HG02852 (cell line): Measurements from ENCODE around the gene QRICH1.

Experiments used
- ATAC-seq: cut with Tn5 transposase; IDR thresholded peaks from one replicate; pipeline ENCODE4 v1.9.1; 2021; ENCODE audit warnings: mild to moderate bottlenecking, moderate library complexity; ENCODE audit not compliant: unreplicated experiment

Gene QRICH1

GRCh38 chr3:49120096-49120437 is 26.2 kb upstream of the QRICH1 start:
- no peak for ATAC-seq

DNA sequence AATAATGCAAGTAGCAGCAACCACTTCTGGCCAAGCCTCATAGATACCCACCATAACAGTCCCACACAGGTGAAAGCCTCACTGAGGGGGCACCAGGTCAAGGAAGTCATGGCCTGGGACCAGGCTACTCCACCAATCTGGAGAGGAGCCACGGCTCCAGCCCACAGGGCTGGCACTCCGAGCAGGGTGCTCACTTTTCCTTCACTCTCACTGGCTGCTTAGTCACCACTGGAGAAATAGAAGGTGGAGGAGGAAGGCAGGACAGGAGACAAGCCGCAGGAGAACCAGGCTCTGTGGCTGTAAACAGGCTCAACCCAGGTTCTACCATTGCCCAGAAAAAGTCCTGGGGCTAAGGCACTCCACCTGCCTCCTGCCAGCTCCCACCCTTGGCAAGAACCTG is 25.6 kb upstream of the QRICH1 start:
- no peak for ATAC-seq

GRCh38 chr3:49119036-49119435 is 25.2 kb upstream of the QRICH1 start:
- no peak for ATAC-seq

- no peak for ATAC-seq
Observed at GRCh38 chr3:49112262-49112661, 18.4 kb upstream of the QRICH1 start.

DNA sequence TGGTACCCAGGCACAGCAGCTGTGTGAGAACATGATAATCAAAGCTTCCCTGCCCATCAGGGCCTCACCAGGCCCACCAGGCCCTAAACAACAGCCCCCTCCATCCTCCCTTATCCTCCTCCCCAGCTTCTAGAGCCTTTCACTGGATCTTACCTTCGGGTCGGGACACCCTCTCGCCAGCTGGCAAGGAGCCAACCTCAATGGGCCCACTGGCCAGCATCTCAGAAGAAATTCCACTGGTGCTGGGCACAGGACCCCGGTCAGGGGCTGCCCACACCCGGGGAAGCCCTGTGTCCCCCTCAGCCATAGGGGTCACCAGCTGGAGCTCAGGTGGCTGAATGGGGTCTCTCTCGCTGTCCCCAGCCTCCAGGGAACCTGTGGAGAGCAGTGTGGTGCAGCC is 17.5 kb upstream of the QRICH1 start:
- no peak for ATAC-seq

DNA sequence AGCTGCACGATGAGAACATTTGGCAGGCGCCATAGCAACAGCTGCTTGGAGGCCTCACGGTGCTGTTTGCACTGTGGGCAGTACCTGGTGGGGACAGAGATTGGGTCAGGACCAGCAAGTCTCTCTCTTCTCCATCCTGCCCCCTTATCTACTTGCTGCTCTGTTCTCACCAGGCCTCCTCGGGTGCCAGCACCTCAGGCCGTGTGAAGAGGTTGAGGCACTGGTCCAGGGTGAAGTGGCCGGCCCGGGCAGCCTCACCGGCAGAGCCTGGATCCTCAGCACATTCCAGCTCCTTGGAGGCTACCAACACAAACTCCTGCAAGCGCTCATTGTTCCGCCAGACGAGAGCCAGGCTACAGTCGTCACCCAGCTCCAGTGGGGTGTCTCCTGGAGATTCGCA is 16.9 kb upstream of the QRICH1 start:
- no peak for ATAC-seq

DNA sequence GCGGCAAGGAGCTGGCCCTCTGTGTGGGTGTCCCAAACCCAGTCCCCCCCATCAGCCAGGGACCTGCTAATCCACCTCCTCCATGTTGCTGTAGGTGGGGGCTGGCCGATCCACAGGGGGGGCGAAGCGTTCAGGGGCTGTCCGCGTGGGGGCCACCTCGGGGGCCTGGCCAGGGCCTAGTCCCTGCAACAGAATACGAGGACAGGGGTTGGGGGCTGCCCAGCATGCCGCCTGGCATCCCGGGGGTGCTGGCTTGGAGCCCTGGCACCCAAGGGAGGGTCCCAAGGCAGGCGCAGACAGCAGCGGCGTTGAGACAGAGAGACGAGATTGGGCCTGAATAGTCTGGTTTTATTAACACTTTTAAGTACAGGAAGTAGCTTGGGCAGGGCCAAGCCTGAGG is 14.5 kb upstream of the QRICH1 start:
- no peak for ATAC-seq

GRCh38 chr3:49104427-49105291 is 10.8 kb upstream of the QRICH1 start, which contains the start of gene QARS1:
Gene QARS1 (minus strand): TSS chr3:49104757. CDS start chr3:49104733, 24 bp downstream.
- ATAC-seq = peak; percentile 88

DNA sequence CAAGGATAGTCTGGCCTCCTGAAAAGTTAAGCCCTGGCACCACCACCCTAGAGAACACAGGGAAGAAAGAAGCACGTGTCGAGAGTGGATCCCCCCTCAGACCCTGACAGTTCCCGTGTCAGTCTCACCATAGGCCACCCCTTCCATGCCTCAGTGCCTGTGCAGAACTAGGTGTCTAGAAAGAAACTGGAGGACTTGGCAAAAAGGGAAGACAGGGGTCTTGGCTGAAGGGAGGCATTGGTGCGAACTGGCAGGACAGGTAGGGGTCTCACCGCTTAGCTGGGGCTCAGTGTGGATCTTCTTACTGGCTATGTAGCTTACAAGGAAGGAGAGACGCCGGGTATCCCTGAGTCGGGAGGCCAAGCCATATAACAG is 10.2 kb upstream of the QRICH1 start:
- ATAC-seq = no peak

- no peak for ATAC-seq
Observed at GRCh38 chr3:49100046-49100615, 6.3 kb upstream of the QRICH1 start.

DNA sequence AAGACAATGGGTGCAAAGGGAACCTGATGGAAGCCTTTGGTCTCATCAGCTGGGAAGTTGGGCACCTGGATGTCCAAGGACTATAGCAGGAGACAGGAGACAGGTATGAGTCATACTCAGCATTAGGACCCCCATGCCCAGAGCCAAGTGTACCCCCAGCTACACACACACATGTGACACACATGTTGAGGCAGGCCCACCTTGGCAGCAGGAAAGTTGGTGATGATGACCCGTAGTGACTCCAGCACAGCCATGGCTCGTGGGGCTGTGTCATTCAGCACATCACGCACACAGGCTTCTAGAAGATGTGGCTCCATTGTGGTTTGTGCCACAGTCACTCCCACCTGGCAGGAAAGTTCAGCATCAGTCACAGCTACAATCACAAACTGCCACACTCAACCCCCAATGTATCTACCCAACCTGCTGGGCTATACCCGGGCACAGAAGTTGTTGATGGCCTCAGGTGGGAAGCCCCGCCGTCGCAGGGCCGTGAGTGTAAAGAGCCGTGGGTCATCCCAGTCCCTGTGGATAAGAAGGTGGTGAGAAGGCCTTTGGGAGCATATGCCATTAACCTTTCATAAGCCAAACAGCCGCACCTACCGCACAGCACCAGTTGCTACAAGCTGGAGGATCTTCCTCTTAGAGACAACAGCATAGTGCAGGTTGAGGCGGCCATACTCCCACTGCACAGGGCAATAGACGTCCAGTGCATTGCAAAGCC is 5.2 kb upstream of the QRICH1 start:
- no peak for ATAC-seq

GRCh38 chr3:49098429-49098828 is 4.6 kb upstream of the QRICH1 start:
- ATAC-seq = no peak

DNA sequence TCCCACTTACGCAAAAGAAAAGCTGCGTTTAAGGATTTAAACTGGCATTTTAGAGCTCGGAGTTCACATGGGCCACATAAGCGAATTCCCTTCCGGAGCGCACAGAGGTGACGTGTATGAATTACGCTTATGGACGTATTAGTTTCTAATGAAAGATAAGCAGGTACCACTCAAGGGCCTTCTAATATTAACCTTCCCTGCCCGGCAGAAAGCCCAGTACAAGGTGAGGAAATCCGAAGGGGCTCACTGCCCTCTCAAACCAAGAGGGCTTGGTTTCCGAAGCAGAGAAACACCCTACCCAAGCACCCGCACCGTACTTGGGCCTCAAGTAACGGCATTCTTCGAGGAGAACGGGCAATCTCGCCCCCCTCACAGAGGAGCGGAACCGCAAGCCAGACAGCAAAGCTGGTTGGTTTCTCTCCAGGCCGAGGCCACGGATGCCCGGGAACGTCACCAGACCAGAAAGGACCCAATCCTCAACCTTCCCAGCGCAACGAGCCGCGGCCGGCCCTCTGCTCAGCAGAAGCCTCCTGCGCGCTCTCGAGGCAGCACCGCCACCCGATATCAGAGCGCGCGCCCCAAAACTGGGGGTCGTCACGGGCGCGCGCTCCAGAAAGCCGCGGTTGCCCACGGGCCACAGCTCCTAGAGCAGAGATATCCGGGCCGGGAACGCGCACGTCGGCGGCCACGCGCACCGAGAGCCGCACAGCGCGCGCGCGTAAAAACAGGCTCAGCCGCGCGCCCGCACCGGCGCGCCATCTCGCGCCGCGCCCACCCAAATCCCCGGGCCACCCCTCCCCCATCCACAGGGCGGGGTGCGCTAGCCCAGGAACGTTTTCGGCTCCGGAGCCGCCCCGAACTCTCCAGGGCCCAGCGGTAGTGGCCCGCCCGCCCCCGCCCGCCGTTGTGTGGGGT is 676 bp downstream of the QRICH1 start:
- peak; percentile 37 for ATAC-seq

GRCh38 chr3:49081429-49081828 is 12.4 kb downstream of the QRICH1 start:
- ATAC-seq = no peak

- ATAC-seq = no peak
Observed at GRCh38 chr3:49079270-49079669, 14.6 kb downstream of the QRICH1 start.

GRCh38 chr3:49076646-49077045 is 17.2 kb downstream of the QRICH1 start:
- no peak for ATAC-seq

GRCh38 chr3:49076116-49076515 is 17.8 kb downstream of the QRICH1 start:
- no peak for ATAC-seq

DNA sequence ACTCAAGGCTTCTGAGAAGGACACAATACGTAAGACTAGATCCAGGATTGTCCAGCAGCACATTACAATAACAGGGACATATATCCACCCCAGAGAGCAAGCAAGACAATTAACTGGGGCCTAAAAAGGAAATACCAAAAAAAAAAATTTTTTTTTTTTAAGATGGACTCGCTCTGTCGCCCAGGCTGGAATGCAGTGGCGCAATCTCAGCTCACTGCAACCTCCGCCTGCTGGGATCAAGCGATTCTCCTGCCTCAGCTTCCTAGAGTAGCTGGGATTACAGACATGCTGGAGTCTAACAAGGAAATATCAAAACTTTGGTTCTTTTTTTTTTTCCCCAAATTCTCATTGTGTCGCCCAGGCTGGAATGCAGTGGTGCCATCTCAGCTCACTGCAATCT is 35.9 kb downstream of the QRICH1 start:
- no peak for ATAC-seq

GRCh38 chr3:49057268-49057667 is 36.6 kb downstream of the QRICH1 start:
- ATAC-seq = no peak

DNA sequence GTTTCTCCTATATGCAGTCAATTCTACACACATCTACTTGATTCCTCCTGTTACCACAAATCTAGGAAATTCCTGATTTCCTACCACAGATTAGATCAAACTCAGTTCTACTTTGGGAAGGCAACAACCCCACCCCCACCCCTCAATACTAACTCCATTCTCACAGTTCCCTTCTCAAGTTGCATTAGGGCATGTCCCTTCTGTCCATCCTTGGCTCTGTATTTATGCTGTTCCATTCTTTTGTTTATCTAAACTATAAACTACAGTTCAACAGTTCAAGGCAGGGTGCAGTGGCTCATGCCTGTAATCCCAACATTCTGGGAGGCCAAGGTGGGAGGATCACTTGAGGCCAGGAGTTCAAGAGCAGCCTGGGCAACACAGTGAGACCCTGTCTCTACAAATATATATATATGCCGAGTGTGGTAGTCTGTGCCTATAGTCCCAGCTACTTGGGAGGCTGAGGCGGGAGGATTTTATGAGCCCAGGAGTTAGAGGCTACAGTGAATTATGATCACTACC is 39.5 kb downstream of the QRICH1 start:
- ATAC-seq = no peak

DNA sequence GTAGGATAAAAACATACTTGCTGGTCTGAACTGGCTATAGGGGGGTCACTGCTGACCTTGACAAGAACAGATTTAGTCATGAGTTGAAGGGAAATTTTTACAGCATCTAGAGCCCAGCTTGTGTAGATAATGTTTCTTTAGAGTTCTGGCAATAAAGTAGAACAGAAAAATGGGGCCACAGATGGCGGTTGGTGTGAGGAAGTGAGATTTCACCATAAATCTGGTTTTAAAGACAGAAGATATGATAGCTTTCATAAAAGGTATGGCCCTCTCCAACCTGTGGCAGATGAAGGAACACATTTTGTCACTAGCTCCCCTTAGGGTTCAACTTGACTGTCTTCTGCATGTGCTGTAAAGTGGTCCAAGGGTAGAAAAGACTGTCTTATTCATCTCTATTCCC is 40.3 kb downstream of the QRICH1 start:
- ATAC-seq = no peak
